A549 (cell line): Measurements from ENCODE around the gene CHMP1B.

Experiments used
- FOSB ChIP-seq: fragments of 250-450 bp; sonication (Bioruptor Pico); IDR thresholded peaks from 2 replicates; pipeline ENCODE4 v1.5.0; 2020; ENCODE audit warnings: mild to moderate bottlenecking, moderate library complexity
- JUN ChIP-seq, 2 experiments: fragments of >200 bp; sonication (Bioruptor Twin); formaldehyde crosslinking; IDR thresholded peaks; 2 replicates in 1 of 2; 3 replicates in 1 of 2; pipeline ENCODE4 v1.6.1; 2016 to 2017
- RARB ChIP-seq: fragments of 250-450 bp; sonication (Bioruptor Pico); IDR thresholded peaks from 2 replicates; pipeline ENCODE4 v1.8.0; 2021; ENCODE audit warnings: mild to moderate bottlenecking, moderate library complexity
- SMC3 ChIP-seq: fragments of >200 bp; sonication (Bioruptor Twin); formaldehyde crosslinking; IDR thresholded peaks from 3 replicates; pipeline ENCODE4 v1.6.1; 2018; ENCODE audit warnings: inconsistent platforms
- ZFP36 ChIP-seq: fragments of 450-650 bp; IDR thresholded peaks from 2 replicates; pipeline ENCODE4 v1.6.1; 2014; ENCODE audit warnings: borderline replicate concordance; ENCODE audit not compliant: partially characterized antibody
- TF ChIP-seq, protein P1 (sequence below): fragments of >200 bp; sonication (Bioruptor Twin); formaldehyde crosslinking; IDR thresholded peaks from 3 replicates; pipeline ENCODE4 v1.5.1; 2016
- TF ChIP-seq, protein P2 (sequence below): fragments of 450-650 bp; IDR thresholded peaks from 2 replicates; pipeline ENCODE4 v1.6.1; 2014; ENCODE audit warnings: antibody characterized with exemption

- TF ChIP-seq ZFP36 (no peak), SMC3 (no peak), FOSB (CRISPR knock-in tag) (no peak), RARB (CRISPR knock-in tag) (no peak), JUN (IDR thresholded peaks at IDR 0.05) (no peak)
- TF ChIP-seq, protein P1, sequence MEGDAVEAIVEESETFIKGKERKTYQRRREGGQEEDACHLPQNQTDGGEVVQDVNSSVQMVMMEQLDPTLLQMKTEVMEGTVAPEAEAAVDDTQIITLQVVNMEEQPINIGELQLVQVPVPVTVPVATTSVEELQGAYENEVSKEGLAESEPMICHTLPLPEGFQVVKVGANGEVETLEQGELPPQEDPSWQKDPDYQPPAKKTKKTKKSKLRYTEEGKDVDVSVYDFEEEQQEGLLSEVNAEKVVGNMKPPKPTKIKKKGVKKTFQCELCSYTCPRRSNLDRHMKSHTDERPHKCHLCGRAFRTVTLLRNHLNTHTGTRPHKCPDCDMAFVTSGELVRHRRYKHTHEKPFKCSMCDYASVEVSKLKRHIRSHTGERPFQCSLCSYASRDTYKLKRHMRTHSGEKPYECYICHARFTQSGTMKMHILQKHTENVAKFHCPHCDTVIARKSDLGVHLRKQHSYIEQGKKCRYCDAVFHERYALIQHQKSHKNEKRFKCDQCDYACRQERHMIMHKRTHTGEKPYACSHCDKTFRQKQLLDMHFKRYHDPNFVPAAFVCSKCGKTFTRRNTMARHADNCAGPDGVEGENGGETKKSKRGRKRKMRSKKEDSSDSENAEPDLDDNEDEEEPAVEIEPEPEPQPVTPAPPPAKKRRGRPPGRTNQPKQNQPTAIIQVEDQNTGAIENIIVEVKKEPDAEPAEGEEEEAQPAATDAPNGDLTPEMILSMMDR, result no peak
- TF ChIP-seq, protein P2, sequence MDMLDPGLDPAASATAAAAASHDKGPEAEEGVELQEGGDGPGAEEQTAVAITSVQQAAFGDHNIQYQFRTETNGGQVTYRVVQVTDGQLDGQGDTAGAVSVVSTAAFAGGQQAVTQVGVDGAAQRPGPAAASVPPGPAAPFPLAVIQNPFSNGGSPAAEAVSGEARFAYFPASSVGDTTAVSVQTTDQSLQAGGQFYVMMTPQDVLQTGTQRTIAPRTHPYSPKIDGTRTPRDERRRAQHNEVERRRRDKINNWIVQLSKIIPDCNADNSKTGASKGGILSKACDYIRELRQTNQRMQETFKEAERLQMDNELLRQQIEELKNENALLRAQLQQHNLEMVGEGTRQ, result no peak
Measured at GRCh38 chr18:11847811-11848210, 3.4 kb upstream of the CHMP1B start.
